ENCODE results near the gene ATP11C. TPM values are rescaled to one million over a fixed set of nuclear protein-coding genes. Genes with fewer than 3 reads are reported as not detected.

Gene ATP11C
- total RNA-seq, 4 donors from 2014 or later: 6.4 to 26.0 (median 15.4) TPM

DNA sequence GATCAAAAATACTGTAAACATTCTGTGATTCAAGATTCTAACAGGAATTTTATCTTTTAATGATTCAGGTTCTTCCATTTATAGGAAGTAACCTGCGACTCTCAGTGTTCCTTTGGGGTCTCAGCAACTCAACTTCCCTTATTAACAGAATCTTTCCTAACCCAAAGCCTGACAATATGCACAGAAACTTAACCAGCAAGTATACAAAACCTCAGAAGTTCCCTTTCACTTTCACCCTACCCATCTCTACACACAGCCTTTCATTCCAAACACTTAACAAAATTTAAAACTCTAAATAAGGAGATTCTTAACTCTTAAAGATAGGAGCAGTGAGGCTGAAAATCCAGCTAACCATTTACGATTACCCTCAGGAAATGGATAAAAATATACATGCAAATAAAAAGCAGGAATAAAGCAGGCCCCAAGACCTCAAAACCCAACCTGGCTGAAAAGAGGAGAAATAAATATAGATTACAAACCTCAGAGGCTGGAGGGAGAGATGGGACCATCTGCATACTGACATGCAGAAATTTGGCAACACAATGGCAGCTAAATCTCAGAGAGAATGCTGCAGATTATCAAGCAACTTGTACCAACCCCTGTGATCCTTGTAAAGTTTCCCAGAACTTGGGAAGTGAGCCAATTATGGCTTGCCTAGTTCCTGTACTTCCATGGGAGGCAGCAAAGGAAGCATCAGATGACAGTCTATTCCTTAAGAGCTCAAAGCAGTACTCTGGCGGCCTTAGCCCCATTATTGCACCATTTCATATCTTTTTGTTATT is 101.0 kb downstream of the ATP11C start:
- TF ChIP-seq POLR2AphosphoS5 (IDR thresholded peaks at IDR 0.05) (no peak), EP300 (IDR thresholded peaks at IDR 0.05; ENCODE audit: low read depth) (no peak), POLR2A (IDR thresholded peaks at IDR 0.05) (no peak)
- TF ChIP-seq, protein P1, sequence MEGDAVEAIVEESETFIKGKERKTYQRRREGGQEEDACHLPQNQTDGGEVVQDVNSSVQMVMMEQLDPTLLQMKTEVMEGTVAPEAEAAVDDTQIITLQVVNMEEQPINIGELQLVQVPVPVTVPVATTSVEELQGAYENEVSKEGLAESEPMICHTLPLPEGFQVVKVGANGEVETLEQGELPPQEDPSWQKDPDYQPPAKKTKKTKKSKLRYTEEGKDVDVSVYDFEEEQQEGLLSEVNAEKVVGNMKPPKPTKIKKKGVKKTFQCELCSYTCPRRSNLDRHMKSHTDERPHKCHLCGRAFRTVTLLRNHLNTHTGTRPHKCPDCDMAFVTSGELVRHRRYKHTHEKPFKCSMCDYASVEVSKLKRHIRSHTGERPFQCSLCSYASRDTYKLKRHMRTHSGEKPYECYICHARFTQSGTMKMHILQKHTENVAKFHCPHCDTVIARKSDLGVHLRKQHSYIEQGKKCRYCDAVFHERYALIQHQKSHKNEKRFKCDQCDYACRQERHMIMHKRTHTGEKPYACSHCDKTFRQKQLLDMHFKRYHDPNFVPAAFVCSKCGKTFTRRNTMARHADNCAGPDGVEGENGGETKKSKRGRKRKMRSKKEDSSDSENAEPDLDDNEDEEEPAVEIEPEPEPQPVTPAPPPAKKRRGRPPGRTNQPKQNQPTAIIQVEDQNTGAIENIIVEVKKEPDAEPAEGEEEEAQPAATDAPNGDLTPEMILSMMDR (IDR thresholded peaks at IDR 0.05): no peak
- intact Hi-C loops (cut with DNase I; ENCODE audit: low total_unique reads): no loop called here
- DNase-seq: no peak

DNA sequence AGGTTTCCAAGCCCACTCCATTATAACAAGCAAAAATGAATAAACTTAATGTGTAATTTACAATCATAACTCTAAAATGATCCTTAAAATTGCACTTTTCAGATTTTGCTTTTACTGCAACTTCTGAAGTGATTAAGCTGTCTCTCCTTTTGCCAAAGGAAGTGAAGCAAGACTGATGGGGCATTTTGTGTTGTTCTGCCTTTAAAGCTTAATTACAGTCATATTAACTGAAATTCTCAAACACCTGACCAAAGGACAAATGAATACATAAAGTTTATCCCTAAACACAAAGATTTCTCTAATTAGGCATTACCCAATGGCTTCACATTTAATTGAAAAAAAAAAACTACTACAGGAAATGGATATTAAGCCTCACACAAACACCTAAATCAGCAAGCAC is 101.8 kb downstream of the ATP11C start:
- no peak overlapping the region for H3K4me3 ChIP-seq
- in situ Hi-C loops (cut with MboI; ENCODE audit: low pct_ligation_motif_present in 1 of 4, low pct_unique_long_range_greater_than_20kb in 1 of 4, low sequenced_read_pairs in 3 of 4): no loop called here
- no peaks in the 10 kb centered on the region for H3K36me3 ChIP-seq
- no peaks in the 10 kb centered on the region for H3K27me3 ChIP-seq
- peak overlapping the region in 2 of 4 donors; percentile 29 to 59 for H3K27ac ChIP-seq
- H3K9me3 ChIP-seq: no peaks in the 10 kb centered on the region
- TF ChIP-seq, protein P1 (IDR thresholded peaks at IDR 0.05): no peak
- TF ChIP-seq POLR2A (IDR thresholded peaks at IDR 0.05): no peak
- no peak for TF ChIP-seq POLR2AphosphoS5 (IDR thresholded peaks at IDR 0.05)
- no peak for TF ChIP-seq EP300 (IDR thresholded peaks at IDR 0.05; ENCODE audit: low read depth)
- intact Hi-C loops (cut with DNase I; ENCODE audit: low total_unique reads): no loop called here
- H3K4me1 ChIP-seq: peaks cover 0 to 48% (median 6%) of the 10 kb centered on the region in 4 donors
- DNase-seq: no peak

More for the DNA sequence above, 101.0 kb downstream of the ATP11C start:
- no peak overlapping the region for H3K4me3 ChIP-seq
- H3K36me3 ChIP-seq: no peaks in the 10 kb centered on the region
- no peaks in the 10 kb centered on the region for H3K9me3 ChIP-seq
- WGBS, 2 donors (ENCODE audit: low coverage in 1 of 2): 20 to 44% methylated on average over 2 to 3 of the region's 3 CpGs
- H3K4me1 ChIP-seq: peaks cover 0 to 48% (median 6%) of the 10 kb centered on the region in 4 donors
- H3K27me3 ChIP-seq: no peaks in the 10 kb centered on the region
- in situ Hi-C loops (cut with MboI; ENCODE audit: low pct_ligation_motif_present in 1 of 4, low pct_unique_long_range_greater_than_20kb in 1 of 4, low sequenced_read_pairs in 3 of 4): no loop called here
- H3K27ac ChIP-seq: peak overlapping the region in 3 of 4 donors; percentile 29 to 59 (median 57)

DNA sequence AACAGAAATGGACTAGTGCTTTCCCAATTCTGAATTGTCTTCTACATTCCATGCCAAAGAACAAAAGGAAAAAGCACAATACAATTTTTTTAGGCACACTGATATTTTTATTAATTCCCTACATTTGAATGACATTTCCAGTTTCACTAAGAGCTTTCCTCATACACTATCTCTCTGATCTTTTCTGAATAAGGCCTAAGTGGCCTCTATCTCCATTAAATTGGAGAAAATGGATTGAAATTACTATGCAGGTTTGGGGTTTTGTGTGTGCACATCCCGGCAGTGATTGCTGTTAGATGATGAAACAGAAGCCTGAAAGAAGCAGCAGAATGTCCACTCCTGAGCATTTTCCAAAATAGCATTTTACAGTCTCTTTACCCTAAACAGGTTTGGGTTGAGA is 104.0 kb downstream of the ATP11C start:
- H3K4me1 ChIP-seq: peaks cover 0 to 51% (median 6%) of the 10 kb centered on the region in 4 donors

DNA sequence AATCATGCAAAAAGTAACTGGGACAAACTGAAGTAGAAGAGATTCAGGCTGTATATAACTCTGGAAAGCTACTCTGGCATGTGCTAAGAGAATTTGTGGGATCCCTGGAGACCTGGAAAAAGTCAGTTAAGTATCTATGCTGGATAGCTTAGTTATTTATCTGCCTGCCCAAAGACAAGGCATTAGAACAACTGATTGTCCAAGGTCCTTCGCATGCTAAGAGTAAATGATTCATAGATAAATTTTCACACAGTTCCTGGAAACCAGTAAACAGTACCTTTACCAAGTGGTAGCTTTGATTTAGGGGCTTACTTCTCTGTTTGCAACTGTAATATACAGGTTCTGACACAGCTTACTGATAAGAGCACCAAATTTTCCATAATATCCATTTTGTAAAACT is 104.8 kb downstream of the ATP11C start:
- no peaks in the 10 kb centered on the region for H3K9me3 ChIP-seq
- DNase-seq: no peak
- peaks cover 0 to 49% (median 6%) of the 10 kb centered on the region in 4 donors for H3K4me1 ChIP-seq
- H3K27ac ChIP-seq: no peak overlapping the region
- no peak overlapping the region for H3K4me3 ChIP-seq
- TF ChIP-seq POLR2A (IDR thresholded peaks at IDR 0.05) (no peak), EP300 (IDR thresholded peaks at IDR 0.05; ENCODE audit: low read depth) (no peak), POLR2AphosphoS5 (IDR thresholded peaks at IDR 0.05) (no peak)
- TF ChIP-seq, protein P1 (IDR thresholded peaks at IDR 0.05): no peak
- H3K36me3 ChIP-seq: no peaks in the 10 kb centered on the region
- intact Hi-C loops (cut with DNase I; ENCODE audit: low total_unique reads): no loop called here
- in situ Hi-C loops (cut with MboI; ENCODE audit: low pct_ligation_motif_present in 1 of 4, low pct_unique_long_range_greater_than_20kb in 1 of 4, low sequenced_read_pairs in 3 of 4): no loop called here
- no peaks in the 10 kb centered on the region for H3K27me3 ChIP-seq
- 44% methylated on average over 1 of the region's 1 CpG; no CpG with 5 or more reads in 1 of the 2 donors for WGBS, 2 donors (ENCODE audit: low coverage in 1 of 2)

More for the DNA sequence above, 104.0 kb downstream of the ATP11C start:
- H3K27me3 ChIP-seq: no peaks in the 10 kb centered on the region
- in situ Hi-C loops (cut with MboI; ENCODE audit: low pct_ligation_motif_present in 1 of 4, low pct_unique_long_range_greater_than_20kb in 1 of 4, low sequenced_read_pairs in 3 of 4): no loop called here
- H3K4me3 ChIP-seq: no peak overlapping the region
- TF ChIP-seq POLR2A (IDR thresholded peaks at IDR 0.05) (no peak), POLR2AphosphoS5 (IDR thresholded peaks at IDR 0.05) (no peak), EP300 (IDR thresholded peaks at IDR 0.05; ENCODE audit: low read depth) (no peak)
- TF ChIP-seq, protein P1 (IDR thresholded peaks at IDR 0.05): no peak
- no peaks in the 10 kb centered on the region for H3K9me3 ChIP-seq
- intact Hi-C loops (cut with DNase I; ENCODE audit: low total_unique reads): no loop called here
- no peak overlapping the region for H3K27ac ChIP-seq
- DNase-seq: no peak
- no peaks in the 10 kb centered on the region for H3K36me3 ChIP-seq
- WGBS, 2 donors (ENCODE audit: low coverage in 1 of 2): 80 to 87% methylated on average over 1 of the region's 1 CpG

All from transverse colon (tissue), 4 donors.